ENCODE measurements around the gene LAPTM5. TPM values are rescaled to one million over a fixed set of nuclear protein-coding genes. Genes with fewer than 3 reads are reported as not detected.

LAPTM5 gene
- total and polyA plus RNA-seq, 4 donors, result 18.0 to 46.2 (median 28.1) TPM

GRCh38 chr1:30712583-30712982 is 45.0 kb downstream of the LAPTM5 start:
- TF ChIP-seq RXRA (IDR thresholded peaks at IDR 0.05), result no peak
- no peak for TF ChIP-seq FOXA1 (IDR thresholded peaks at IDR 0.05)
- TF ChIP-seq FOXA2 (IDR thresholded peaks at IDR 0.05), result no peak
- TF ChIP-seq, protein P1, sequence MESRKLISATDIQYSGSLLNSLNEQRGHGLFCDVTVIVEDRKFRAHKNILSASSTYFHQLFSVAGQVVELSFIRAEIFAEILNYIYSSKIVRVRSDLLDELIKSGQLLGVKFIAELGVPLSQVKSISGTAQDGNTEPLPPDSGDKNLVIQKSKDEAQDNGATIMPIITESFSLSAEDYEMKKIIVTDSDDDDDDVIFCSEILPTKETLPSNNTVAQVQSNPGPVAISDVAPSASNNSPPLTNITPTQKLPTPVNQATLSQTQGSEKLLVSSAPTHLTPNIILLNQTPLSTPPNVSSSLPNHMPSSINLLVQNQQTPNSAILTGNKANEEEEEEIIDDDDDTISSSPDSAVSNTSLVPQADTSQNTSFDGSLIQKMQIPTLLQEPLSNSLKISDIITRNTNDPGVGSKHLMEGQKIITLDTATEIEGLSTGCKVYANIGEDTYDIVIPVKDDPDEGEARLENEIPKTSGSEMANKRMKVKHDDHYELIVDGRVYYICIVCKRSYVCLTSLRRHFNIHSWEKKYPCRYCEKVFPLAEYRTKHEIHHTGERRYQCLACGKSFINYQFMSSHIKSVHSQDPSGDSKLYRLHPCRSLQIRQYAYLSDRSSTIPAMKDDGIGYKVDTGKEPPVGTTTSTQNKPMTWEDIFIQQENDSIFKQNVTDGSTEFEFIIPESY (IDR thresholded peaks at IDR 0.05), result no peak
- TF ChIP-seq ATF3 (IDR thresholded peaks at IDR 0.05), result no peak
- TF ChIP-seq HNF4A (conservative IDR thresholded peaks at IDR 0.05), result no peak
- TF ChIP-seq, protein P2, sequence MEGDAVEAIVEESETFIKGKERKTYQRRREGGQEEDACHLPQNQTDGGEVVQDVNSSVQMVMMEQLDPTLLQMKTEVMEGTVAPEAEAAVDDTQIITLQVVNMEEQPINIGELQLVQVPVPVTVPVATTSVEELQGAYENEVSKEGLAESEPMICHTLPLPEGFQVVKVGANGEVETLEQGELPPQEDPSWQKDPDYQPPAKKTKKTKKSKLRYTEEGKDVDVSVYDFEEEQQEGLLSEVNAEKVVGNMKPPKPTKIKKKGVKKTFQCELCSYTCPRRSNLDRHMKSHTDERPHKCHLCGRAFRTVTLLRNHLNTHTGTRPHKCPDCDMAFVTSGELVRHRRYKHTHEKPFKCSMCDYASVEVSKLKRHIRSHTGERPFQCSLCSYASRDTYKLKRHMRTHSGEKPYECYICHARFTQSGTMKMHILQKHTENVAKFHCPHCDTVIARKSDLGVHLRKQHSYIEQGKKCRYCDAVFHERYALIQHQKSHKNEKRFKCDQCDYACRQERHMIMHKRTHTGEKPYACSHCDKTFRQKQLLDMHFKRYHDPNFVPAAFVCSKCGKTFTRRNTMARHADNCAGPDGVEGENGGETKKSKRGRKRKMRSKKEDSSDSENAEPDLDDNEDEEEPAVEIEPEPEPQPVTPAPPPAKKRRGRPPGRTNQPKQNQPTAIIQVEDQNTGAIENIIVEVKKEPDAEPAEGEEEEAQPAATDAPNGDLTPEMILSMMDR (IDR thresholded peaks at IDR 0.05; ENCODE audit: low read depth, low read length, missing input control), result no peak
- TF ChIP-seq GABPA (IDR thresholded peaks at IDR 0.05 in 1 of 2, conservative IDR thresholded peaks at IDR 0.05 in 1 of 2), result no peak
- TF ChIP-seq RAD21 (IDR thresholded peaks at IDR 0.05), result no peak
- TF ChIP-seq EGR1 (IDR thresholded peaks at IDR 0.05; ENCODE audit: low read depth in 2 of 2), result no peak
- no peak for TF ChIP-seq JUND (IDR thresholded peaks at IDR 0.05)
- no peak for TF ChIP-seq SP1 (IDR thresholded peaks at IDR 0.05)
- no peak for TF ChIP-seq HNF4G (IDR thresholded peaks at IDR 0.05)
- no peak for TF ChIP-seq YY1 (IDR thresholded peaks at IDR 0.05)
- no peak for TF ChIP-seq NR2F2 (IDR thresholded peaks at IDR 0.05)
- no peak for TF ChIP-seq MAX (IDR thresholded peaks at IDR 0.05)
- TF ChIP-seq REST (IDR thresholded peaks at IDR 0.05), result no peak
- TF ChIP-seq TAF1 (conservative IDR thresholded peaks at IDR 0.05), result no peak
- DNase-seq (ENCODE audit: low spot score), result no peak
- WGBS, result 87% methylated on average over 6 of the region's 6 CpGs
- H3K27me3 ChIP-seq (ENCODE audit: control insufficient read depth in 4 of 4, insufficient read depth in 4 of 4, low read length in 3 of 4), result no peaks in the 10 kb centered on the region
- H3K9ac ChIP-seq (ENCODE audit: low read depth in 1 of 2, low read length in 2 of 2), result no peak overlapping the region
- no peak overlapping the region for H3K27ac ChIP-seq (ENCODE audit: low read depth in 1 of 2, low read length in 2 of 2)
- no peak overlapping the region for H3K4me3 ChIP-seq (ENCODE audit: low read depth in 1 of 3, low read length in 3 of 3)
- H3K9me3 ChIP-seq (ENCODE audit: control insufficient read depth in 4 of 4, low read length in 3 of 4), result peaks cover 0 to 4% (median 0%) of the 10 kb centered on the region in 4 donors
- H3K36me3 ChIP-seq (ENCODE audit: control insufficient read depth in 4 of 4, insufficient read depth in 3 of 4, low read depth in 1 of 4, low read length in 3 of 4), result no peaks in the 10 kb centered on the region
- H3K4me1 ChIP-seq (ENCODE audit: control insufficient read depth in 4 of 4, insufficient read depth in 4 of 4, low read length in 3 of 4), result peaks cover 0 to 4% (median 0%) of the 10 kb centered on the region in 4 donors
